ENCODE data around the gene SAP30BP. TPM values are rescaled to one million over a fixed set of nuclear protein-coding genes. Genes with fewer than 3 reads are reported as not detected.

SAP30BP gene
- total and polyA plus RNA-seq, 2 of the 13 experiments (the other 11 are each of a cell fraction or from before 2014, with no cell fraction given) = 67.7 to 99.4 TPM

DNA sequence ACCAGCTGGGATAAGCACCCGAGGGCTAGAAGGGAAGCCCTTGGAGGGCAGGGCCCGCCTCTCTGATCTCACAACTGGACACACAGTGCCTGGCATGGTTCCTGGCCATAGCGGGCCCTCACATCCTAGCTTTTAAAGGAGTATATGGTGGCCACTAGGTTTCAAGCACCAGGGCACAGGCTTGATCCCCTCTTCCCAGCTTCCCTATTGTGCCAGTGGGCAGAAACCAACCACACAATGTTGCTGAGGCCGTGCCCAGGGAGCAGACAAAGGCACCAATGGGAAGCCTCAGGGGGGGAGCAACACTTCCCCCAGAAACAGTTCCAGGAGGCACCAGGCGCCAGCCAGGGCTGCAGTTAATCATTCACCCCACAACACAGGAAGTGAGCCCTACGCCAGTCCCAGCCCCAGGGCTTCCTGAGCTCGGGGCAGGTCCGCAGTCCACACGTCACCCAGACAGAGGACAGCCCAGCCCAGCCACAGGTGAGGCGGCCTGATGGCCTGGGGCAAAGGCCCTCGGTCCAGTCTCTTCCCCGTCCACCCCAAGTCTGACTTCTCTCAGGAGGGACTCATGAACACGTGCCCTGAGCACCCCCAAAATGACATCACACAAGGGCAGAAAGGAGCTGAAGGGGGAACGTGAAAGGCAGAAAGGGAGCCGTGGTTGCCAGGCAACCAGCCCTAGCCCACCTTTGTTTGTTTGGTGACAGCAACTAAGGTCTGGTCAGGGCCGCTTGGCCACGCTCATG, 21.1 kb upstream of the SAP30BP start (continued):
- TF ChIP-seq, protein P1, sequence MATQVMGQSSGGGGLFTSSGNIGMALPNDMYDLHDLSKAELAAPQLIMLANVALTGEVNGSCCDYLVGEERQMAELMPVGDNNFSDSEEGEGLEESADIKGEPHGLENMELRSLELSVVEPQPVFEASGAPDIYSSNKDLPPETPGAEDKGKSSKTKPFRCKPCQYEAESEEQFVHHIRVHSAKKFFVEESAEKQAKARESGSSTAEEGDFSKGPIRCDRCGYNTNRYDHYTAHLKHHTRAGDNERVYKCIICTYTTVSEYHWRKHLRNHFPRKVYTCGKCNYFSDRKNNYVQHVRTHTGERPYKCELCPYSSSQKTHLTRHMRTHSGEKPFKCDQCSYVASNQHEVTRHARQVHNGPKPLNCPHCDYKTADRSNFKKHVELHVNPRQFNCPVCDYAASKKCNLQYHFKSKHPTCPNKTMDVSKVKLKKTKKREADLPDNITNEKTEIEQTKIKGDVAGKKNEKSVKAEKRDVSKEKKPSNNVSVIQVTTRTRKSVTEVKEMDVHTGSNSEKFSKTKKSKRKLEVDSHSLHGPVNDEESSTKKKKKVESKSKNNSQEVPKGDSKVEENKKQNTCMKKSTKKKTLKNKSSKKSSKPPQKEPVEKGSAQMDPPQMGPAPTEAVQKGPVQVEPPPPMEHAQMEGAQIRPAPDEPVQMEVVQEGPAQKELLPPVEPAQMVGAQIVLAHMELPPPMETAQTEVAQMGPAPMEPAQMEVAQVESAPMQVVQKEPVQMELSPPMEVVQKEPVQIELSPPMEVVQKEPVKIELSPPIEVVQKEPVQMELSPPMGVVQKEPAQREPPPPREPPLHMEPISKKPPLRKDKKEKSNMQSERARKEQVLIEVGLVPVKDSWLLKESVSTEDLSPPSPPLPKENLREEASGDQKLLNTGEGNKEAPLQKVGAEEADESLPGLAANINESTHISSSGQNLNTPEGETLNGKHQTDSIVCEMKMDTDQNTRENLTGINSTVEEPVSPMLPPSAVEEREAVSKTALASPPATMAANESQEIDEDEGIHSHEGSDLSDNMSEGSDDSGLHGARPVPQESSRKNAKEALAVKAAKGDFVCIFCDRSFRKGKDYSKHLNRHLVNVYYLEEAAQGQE (IDR thresholded peaks at IDR 0.05; ENCODE audit: borderline replicate concordance in 1 of 2, low read depth in 1 of 2, low read length in 2 of 2) = no peak
- no peak for TF ChIP-seq ZNF101 (CRISPR knock-in tag; IDR thresholded peaks at IDR 0.05; ENCODE audit: borderline replicate concordance, low read depth)
- TF ChIP-seq, protein P2, sequence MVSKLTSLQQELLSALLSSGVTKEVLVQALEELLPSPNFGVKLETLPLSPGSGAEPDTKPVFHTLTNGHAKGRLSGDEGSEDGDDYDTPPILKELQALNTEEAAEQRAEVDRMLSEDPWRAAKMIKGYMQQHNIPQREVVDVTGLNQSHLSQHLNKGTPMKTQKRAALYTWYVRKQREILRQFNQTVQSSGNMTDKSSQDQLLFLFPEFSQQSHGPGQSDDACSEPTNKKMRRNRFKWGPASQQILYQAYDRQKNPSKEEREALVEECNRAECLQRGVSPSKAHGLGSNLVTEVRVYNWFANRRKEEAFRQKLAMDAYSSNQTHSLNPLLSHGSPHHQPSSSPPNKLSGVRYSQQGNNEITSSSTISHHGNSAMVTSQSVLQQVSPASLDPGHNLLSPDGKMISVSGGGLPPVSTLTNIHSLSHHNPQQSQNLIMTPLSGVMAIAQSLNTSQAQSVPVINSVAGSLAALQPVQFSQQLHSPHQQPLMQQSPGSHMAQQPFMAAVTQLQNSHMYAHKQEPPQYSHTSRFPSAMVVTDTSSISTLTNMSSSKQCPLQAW (CRISPR knock-in tag; IDR thresholded peaks at IDR 0.05) = peak; percentile 100
- peak; percentile 83; the same call in 1 of the 2 replicates for TF ChIP-seq ETV5 (CRISPR knock-in tag; IDR thresholded peaks at IDR 0.05; ENCODE audit: borderline replicate concordance)
- TF ChIP-seq, protein P3, sequence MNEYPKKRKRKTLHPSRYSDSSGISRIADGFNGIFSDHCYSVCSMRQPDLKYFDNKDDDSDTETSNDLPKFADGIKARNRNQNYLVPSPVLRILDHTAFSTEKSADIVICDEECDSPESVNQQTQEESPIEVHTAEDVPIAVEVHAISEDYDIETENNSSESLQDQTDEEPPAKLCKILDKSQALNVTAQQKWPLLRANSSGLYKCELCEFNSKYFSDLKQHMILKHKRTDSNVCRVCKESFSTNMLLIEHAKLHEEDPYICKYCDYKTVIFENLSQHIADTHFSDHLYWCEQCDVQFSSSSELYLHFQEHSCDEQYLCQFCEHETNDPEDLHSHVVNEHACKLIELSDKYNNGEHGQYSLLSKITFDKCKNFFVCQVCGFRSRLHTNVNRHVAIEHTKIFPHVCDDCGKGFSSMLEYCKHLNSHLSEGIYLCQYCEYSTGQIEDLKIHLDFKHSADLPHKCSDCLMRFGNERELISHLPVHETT (CRISPR knock-in tag; conservative IDR thresholded peaks at IDR 0.05) = peak; percentile 62; the same call in 1 of the 2 replicates
- no peak for TF ChIP-seq MTF2 (CRISPR knock-in tag; IDR thresholded peaks at IDR 0.05; ENCODE audit: borderline replicate concordance)
- peak; percentile 39; the same call in 1 of the 2 replicates for TF ChIP-seq ZNF788 (CRISPR knock-in tag; IDR thresholded peaks at IDR 0.05; ENCODE audit: borderline replicate concordance)
- TF ChIP-seq, protein P4, sequence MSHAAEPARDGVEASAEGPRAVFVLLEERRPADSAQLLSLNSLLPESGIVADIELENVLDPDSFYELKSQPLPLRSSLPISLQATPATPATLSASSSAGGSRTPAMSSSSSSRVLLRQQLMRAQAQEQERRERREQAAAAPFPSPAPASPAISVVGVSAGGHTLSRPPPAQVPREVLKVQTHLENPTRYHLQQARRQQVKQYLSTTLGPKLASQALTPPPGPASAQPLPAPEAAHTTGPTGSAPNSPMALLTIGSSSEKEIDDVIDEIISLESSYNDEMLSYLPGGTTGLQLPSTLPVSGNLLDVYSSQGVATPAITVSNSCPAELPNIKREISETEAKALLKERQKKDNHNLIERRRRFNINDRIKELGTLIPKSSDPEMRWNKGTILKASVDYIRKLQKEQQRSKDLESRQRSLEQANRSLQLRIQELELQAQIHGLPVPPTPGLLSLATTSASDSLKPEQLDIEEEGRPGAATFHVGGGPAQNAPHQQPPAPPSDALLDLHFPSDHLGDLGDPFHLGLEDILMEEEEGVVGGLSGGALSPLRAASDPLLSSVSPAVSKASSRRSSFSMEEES (CRISPR knock-in tag; IDR thresholded peaks at IDR 0.05) = peak; percentile 74; the same call in 1 of the 2 replicates
- TF ChIP-seq MAF1 (CRISPR knock-in tag; IDR thresholded peaks at IDR 0.05; ENCODE audit: borderline replicate concordance) = 0 out of 2 replicates have a peak, but pooled peaks have one; percentile 51
- TF ChIP-seq ZNF234 (CRISPR knock-in tag; conservative IDR thresholded peaks at IDR 0.05) = no peak
- peak; percentile 74 for TF ChIP-seq KDM2A (CRISPR knock-in tag; IDR thresholded peaks at IDR 0.05; ENCODE audit: borderline replicate concordance, low read depth)
- TF ChIP-seq, protein P5, sequence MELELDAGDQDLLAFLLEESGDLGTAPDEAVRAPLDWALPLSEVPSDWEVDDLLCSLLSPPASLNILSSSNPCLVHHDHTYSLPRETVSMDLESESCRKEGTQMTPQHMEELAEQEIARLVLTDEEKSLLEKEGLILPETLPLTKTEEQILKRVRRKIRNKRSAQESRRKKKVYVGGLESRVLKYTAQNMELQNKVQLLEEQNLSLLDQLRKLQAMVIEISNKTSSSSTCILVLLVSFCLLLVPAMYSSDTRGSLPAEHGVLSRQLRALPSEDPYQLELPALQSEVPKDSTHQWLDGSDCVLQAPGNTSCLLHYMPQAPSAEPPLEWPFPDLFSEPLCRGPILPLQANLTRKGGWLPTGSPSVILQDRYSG (CRISPR knock-in tag; IDR thresholded peaks at IDR 0.05) = no peak
- TF ChIP-seq, protein P6, sequence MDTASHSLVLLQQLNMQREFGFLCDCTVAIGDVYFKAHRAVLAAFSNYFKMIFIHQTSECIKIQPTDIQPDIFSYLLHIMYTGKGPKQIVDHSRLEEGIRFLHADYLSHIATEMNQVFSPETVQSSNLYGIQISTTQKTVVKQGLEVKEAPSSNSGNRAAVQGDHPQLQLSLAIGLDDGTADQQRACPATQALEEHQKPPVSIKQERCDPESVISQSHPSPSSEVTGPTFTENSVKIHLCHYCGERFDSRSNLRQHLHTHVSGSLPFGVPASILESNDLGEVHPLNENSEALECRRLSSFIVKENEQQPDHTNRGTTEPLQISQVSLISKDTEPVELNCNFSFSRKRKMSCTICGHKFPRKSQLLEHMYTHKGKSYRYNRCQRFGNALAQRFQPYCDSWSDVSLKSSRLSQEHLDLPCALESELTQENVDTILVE (CRISPR knock-in tag; IDR thresholded peaks at IDR 0.05) = no peak; the same call in 1 of the 2 replicates
- TF ChIP-seq IRF2 (CRISPR knock-in tag; IDR thresholded peaks at IDR 0.05) = 0 out of 2 replicates have a peak, but pooled peaks have one; percentile 63
